HepG2 (cell line): ENCODE measurements around the gene VTN. TPM values are rescaled to one million over a fixed set of nuclear protein-coding genes. Genes with fewer than 3 reads are reported as not detected.

Experiments used
- ATF7 ChIP-seq, 2 experiments: fragments of 450-650 bp in 1 of 2; sonication (generic) in 1 of 2; formaldehyde crosslinking in 1 of 2; IDR thresholded peaks; 2 replicates each; pipeline versions ENCODE4 v1.4.0 to v1.6.1; 2016 to 2020; ENCODE audit warnings: antibody characterized with exemption in 1 of 2, mild to moderate bottlenecking in 1 of 2, missing genetic modification reagents in 1 of 2
- FOXK1 ChIP-seq: sonication (generic); formaldehyde crosslinking; IDR thresholded peaks from 2 replicates; pipeline ENCODE4 v1.4.0; 2020; ENCODE audit warnings: low read depth, missing genetic modification reagents, borderline replicate concordance
- GATAD1 ChIP-seq: IDR thresholded peaks from 2 replicates; pipeline ENCODE4 v1.6.1; 2016; ENCODE audit warnings: missing genetic modification reagents, missing compliant biosample characterization
- KAT2B ChIP-seq: fragments of 150-350 bp; IDR thresholded peaks from 2 replicates; pipeline ENCODE4 v1.6.1; 2014; ENCODE audit warnings: low read depth, low read length, borderline replicate concordance
- NFE2L2 ChIP-seq: fragments of 150-350 bp; IDR thresholded peaks from 2 replicates; pipeline ENCODE4 v1.6.1; 2014; ENCODE audit warnings: low read length
- NFKB2 ChIP-seq: sonication (generic); formaldehyde crosslinking; IDR thresholded peaks from 2 replicates; pipeline ENCODE4 v1.4.0; 2020; ENCODE audit warnings: missing genetic modification reagents, borderline replicate concordance
- NKX3-1 ChIP-seq: sonication (generic); formaldehyde crosslinking; IDR thresholded peaks from 2 replicates; pipeline ENCODE4 v1.5.0; 2020; ENCODE audit warnings: missing genetic modification reagents
- NR2C2 ChIP-seq: sonication (generic); formaldehyde crosslinking; IDR thresholded peaks from 2 replicates; pipeline ENCODE4 v1.4.0; 2020; ENCODE audit warnings: missing genetic modification reagents, mild to moderate bottlenecking, moderate library complexity, borderline replicate concordance
- RFX5 ChIP-seq: IDR thresholded peaks from 2 replicates; pipeline ENCODE4 v1.6.1; 2011; ENCODE audit warnings: low read depth, low read length, improper control_type of control experiment
- RXRA ChIP-seq: sonication (generic); formaldehyde crosslinking; IDR thresholded peaks from 2 replicates; pipeline ENCODE4 v1.5.1; 2020; ENCODE audit warnings: missing genetic modification reagents
- SMAD3 ChIP-seq: sonication (generic); formaldehyde crosslinking; IDR thresholded peaks from 2 replicates; pipeline ENCODE4 v1.4.0; 2020; ENCODE audit warnings: missing genetic modification reagents
- SP1 ChIP-seq, 2 experiments: fragments of 450-650 bp in 1 of 2; sonication (generic) in 1 of 2; formaldehyde crosslinking in 1 of 2; IDR thresholded peaks; 2 replicates each; pipeline versions ENCODE4 v1.4.0 to v1.6.1; 2016 to 2020; ENCODE audit warnings: missing genetic modification reagents in 1 of 2
- SP2 ChIP-seq: sonication (generic); formaldehyde crosslinking; IDR thresholded peaks from 2 replicates; pipeline ENCODE4 v1.5.1; 2020; ENCODE audit warnings: mild to moderate bottlenecking, missing genetic modification reagents
- TEF ChIP-seq: sonication (generic); formaldehyde crosslinking; IDR thresholded peaks from 2 replicates; pipeline ENCODE4 v1.5.0; 2020; ENCODE audit warnings: missing genetic modification reagents
- TFDP1 ChIP-seq: IDR thresholded peaks from 2 replicates; pipeline ENCODE4 v1.6.1; 2016; ENCODE audit warnings: missing compliant biosample characterization, missing genetic modification reagents, borderline replicate concordance
- THAP9 ChIP-seq: sonication (generic); formaldehyde crosslinking; IDR thresholded peaks from 2 replicates; pipeline ENCODE4; 2020; ENCODE audit warnings: missing genetic modification reagents, mild to moderate bottlenecking, borderline replicate concordance
- ZFP36L1 ChIP-seq: sonication (generic); formaldehyde crosslinking; IDR thresholded peaks from 2 replicates; pipeline ENCODE4 v1.8.0; 2022; ENCODE audit warnings: mild to moderate bottlenecking, missing genetic modification reagents, moderate library complexity
- ZFP82 ChIP-seq: sonication (generic); formaldehyde crosslinking; IDR thresholded peaks from 2 replicates; pipeline ENCODE4 v1.5.1; 2020; ENCODE audit warnings: mild to moderate bottlenecking, missing genetic modification reagents, borderline replicate concordance
- ZFX ChIP-seq: sonication (generic); formaldehyde crosslinking; IDR thresholded peaks from 2 replicates; pipeline ENCODE4 v1.4.0; 2020; ENCODE audit warnings: mild to moderate bottlenecking, low read depth, missing genetic modification reagents, moderate library complexity
- ZNF33A ChIP-seq: sonication (generic); formaldehyde crosslinking; IDR thresholded peaks from 2 replicates; pipeline ENCODE4 v1.5.1; 2020; ENCODE audit warnings: missing genetic modification reagents, mild to moderate bottlenecking, moderate library complexity, borderline replicate concordance
- ZNF576 ChIP-seq: sonication (generic); formaldehyde crosslinking; IDR thresholded peaks from 2 replicates; pipeline ENCODE4 v1.4.0; 2020; ENCODE audit warnings: mild to moderate bottlenecking, missing genetic modification reagents
- ZNF761 ChIP-seq: sonication (generic); formaldehyde crosslinking; conservative IDR thresholded peaks from 2 replicates; pipeline ENCODE4 v1.4.0; 2020; ENCODE audit warnings: mild to moderate bottlenecking, missing genetic modification reagents
- ZNF766 ChIP-seq: sonication (generic); formaldehyde crosslinking; IDR thresholded peaks from 2 replicates; pipeline ENCODE4 v1.5.0; 2020; ENCODE audit warnings: missing genetic modification reagents, borderline replicate concordance
- ZNF775 ChIP-seq: sonication (generic); formaldehyde crosslinking; IDR thresholded peaks from 2 replicates; pipeline ENCODE4 v1.4.0; 2020; ENCODE audit warnings: missing genetic modification reagents, mild to moderate bottlenecking, moderate library complexity, borderline replicate concordance
- ZNF839 ChIP-seq: sonication (generic); formaldehyde crosslinking; IDR thresholded peaks from 2 replicates; pipeline ENCODE4 v1.4.0; 2020; ENCODE audit warnings: missing genetic modification reagents, mild to moderate bottlenecking, borderline replicate concordance
- polyA plus RNA-seq, 8 experiments: library from polyadenylated mRNA; depleted of rRNA in 3 of 8; stranded (reverse) in 7 of 8; unstranded in 1 of 8; fragments of >200 nt; fragmentation: Illumina TruSeq in 4 of 8; extraction: Trizol in 4 of 8; gene quantifications; 2 replicates each; pipeline versions ENCODE4 v1.2.1 to v1.2.3, GENCODE V29; 2011 to 2016; ENCODE audit warnings: low read depth in 4 of 8, missing spikeins in 1 of 8, mixed read lengths in 1 of 8; ENCODE audit not compliant: insufficient read depth in 1 of 8
- total RNA-seq, 5 experiments: library from RNA; depleted of rRNA; stranded (reverse); fragments of >200 nt; fragmentation: Illumina TruSeq; extraction: Trizol; gene quantifications; 2 replicates each; pipeline ENCODE4 v1.2.3, GENCODE V29; 2016; ENCODE audit warnings: low read depth in 1 of 5

The VTN gene
- total and polyA plus RNA-seq, 2 of the 13 experiments (the other 11 are each of a cell fraction or from before 2014, with no cell fraction given), result 108 to 131 TPM

- peak; percentile 76; the same call in 1 of the 2 replicates for TF ChIP-seq ZFP36L1 (CRISPR knock-in tag)
- TF ChIP-seq NFE2L2, result no peak
- no peak for TF ChIP-seq ZNF839
- no peak for TF ChIP-seq ZNF775 (CRISPR knock-in tag)
- TF ChIP-seq RFX5, result no peak
- peak; percentile 86 for TF ChIP-seq ATF7 (IDR thresholded peaks at IDR 0.05)
- peak; percentile 94 for TF ChIP-seq ATF7 (CRISPR knock-in tag; IDR thresholded peaks at IDR 0.05)
- TF ChIP-seq NKX3-1 (CRISPR knock-in tag), result peak; percentile 70; the same call in 1 of the 2 replicates
- no peak for TF ChIP-seq ZFP82 (CRISPR knock-in tag)
- peak; percentile 89 for TF ChIP-seq NR2C2 (CRISPR knock-in tag)
- TF ChIP-seq NFKB2, result 0 out of 2 replicates have a peak, but pooled peaks have one; percentile 52
- TF ChIP-seq ZNF766 (CRISPR knock-in tag), result 0 out of 2 replicates have a peak, but pooled peaks have one; percentile 45
- no peak for TF ChIP-seq ZNF33A (CRISPR knock-in tag)
- TF ChIP-seq SMAD3, result peak; percentile 85
- no peak for TF ChIP-seq TFDP1 (CRISPR knock-in tag)
- no peak for TF ChIP-seq TEF
- no peak for TF ChIP-seq SP2 (CRISPR knock-in tag)
- TF ChIP-seq ZNF576, result 0 out of 2 replicates have a peak, but pooled peaks have one; percentile 5
- TF ChIP-seq RXRA (CRISPR knock-in tag), result peak; percentile 97
- TF ChIP-seq GATAD1 (CRISPR knock-in tag), result peak; percentile 60
- TF ChIP-seq KAT2B, result peak; percentile 59; the same call in 1 of the 2 replicates
- TF ChIP-seq ZNF761, result peak; percentile 78
- peak; percentile 64 for TF ChIP-seq ZFX (CRISPR knock-in tag)
- no peak; the same call in 1 of the 2 replicates for TF ChIP-seq THAP9
- TF ChIP-seq FOXK1, result peak; percentile 88
- TF ChIP-seq SP1 (IDR thresholded peaks at IDR 0.05), result no peak
- TF ChIP-seq SP1 (CRISPR knock-in tag; IDR thresholded peaks at IDR 0.05), result no peak
Measured at GRCh38 chr17:28370035-28370743, at the start of gene VTN (continued).
